NOMO-1 treated with dmso at 0.1 percent for 144 hours (cell line): ENCODE results near the gene AKR1A1.
"Not testable (repeated sequence)": the region's sequence is repeated elsewhere in the genome, so short reads cannot be mapped to it uniquely, and the experiment has no call there.

Experiments used
- DNase-seq: peaks from one replicate; lab custom pipeline; 2025; ENCODE audit not compliant: unreplicated experiment; lab: John Stamatoyannopoulos, UW

AKR1A1 gene

DNA sequence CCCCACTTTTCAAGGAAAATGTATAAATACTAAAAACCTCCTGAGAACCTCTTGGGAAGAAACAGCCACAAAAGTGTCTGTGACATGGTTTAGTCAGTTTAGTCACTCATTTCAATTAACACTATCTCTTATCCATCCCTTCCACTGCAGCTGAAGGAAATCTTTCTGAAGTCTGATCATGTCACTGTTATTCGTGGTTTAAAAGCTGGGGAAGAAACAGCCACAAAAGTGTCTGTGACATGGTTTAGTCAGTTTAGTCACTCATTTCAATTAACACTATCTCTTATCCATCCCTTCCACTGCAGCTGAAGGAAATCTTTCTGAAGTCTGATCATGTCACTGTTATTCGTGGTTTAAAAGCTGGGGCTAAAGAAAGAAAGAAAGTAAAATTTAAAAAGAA is 27.1 kb upstream of the AKR1A1 start:
- not testable (repeated sequence) for DNase-seq

DNA sequence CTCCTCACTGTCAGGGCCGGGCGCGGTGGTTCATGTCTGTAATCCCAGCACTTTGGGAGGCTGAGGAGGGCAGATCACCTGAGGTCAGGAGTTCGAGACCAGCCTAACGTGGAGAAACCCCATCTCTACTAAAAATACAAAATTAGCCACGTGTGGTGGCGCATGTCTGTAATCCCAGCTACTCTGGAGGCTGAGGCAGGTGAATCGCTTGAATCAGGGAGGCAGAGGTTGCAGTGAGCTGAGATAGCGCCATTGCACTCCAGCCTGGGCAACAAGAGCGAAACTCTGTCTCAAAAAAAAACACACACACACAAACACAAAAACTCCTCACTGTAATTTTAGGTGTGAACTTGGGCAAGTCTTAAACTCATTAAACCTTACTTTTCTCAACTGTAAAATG is 26.7 kb upstream of the AKR1A1 start:
- not testable (repeated sequence) for DNase-seq

DNA sequence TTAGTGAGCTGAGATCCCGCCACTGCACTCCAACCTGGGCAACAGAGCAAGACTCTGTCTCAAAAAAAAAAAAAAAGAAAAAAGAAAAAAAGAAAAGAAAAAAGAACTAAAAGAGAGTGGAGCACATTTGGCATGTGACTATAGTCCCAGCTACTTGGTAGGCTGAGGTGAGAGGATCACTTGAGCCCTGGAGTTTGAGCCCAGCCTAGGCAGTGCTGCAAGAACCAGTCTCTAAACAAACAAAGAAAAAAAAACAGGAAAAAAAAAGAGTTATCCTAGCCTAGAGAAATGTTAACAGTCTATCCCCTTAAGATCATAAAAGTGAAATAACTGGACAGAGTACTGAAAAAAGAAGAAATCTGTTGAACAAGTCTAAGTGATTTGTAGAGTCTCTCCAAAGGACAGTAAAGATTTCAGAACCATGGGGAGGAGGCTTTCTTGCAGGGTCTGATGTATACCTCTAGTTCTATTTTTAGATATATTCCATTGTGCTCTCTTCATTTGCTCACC is 24.4 kb upstream of the AKR1A1 start:
- DNase-seq: no peak

DNA sequence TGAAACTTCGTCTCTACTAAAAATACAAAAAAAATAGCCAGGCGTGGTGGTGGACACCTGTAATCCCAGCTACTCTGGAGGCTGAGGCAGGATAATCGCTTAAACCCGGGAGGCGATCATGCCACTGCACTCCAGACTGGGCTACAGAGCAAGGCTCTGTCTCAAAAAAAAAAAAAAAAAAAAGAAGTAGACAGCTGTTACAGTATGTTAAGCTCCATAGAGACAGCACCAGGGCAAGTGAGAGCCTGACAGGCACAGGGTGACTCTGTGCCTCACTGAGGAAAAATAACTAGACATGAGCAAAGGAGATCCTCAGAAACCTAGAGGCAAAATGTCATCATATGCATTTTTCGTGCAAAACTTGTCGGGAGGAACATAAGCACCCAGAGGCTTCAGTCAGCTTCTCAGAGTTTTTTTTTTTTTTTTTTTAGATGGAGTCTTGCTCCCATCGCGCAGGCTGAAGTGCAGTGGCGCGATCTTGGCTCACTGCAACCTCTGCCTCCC is 19.9 kb upstream of the AKR1A1 start:
- no peak for DNase-seq

DNA sequence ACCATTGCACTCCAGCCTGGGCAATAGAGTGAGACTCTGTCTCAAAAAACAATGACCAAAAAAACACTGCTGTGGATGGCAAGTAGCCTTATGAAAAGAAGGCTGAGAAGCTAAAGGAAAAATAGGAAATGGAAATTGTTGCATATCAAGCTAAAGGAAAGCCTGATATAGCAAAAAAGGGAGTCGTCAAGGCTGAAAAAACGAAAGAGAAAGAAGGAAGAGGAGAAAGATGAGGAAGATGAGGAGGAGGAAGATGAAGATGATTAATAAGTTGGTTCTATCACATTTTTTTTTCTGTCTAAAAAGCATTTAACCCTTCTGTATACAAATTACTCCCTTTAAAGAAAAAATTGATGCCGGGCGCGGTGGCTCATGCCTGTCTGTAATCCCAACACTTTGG is 18.8 kb upstream of the AKR1A1 start:
- DNase-seq: no peak

DNA sequence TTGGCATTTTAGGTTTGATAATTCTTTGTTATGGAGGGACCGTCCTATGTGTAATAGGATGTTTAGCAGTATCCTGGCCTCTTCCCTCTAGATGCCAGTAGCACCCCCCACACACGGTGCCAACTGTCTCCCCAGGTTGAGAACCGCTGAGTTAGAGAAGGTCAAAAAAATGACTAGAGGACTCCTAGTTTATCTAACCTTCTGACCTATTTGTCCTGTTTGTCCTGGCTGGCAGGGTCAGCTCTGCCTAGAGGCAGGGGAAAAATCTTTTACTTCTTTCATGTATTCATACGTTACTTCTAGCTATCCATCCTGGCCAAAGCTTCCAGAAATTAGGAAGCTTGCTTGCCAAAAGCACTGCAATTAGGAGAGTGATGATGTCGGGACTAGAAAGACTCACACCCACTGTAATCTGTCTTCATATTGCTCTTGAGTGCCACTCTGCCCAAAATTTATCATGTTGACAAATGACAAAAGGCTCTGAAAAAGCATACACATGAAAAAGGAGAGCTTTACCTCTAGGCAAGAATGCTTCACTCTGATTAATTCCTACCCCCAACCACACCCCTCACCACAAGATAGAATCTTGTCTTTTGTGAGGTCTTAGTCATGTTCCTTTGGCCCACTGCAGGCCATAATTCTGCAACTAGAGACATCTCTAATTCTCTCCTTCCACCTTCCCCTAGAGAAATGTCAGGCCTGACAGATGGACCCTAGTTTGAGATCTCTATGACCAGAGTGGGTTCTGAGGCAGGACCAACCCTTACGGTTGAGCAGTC is 14.4 kb upstream of the AKR1A1 start:
- DNase-seq: no peak

- no peak for DNase-seq
These were observed 13.7 kb upstream of the AKR1A1 start for GRCh38 chr1:45536886-45537285.

GRCh38 chr1:45541193-45541592 is 9.4 kb upstream of the AKR1A1 start:
- no peak for DNase-seq

- peak; percentile 38 for DNase-seq
These were observed 8.0 kb upstream of the AKR1A1 start for GRCh38 chr1:45542591-45542990.

- DNase-seq: peak; percentile 90
These were observed 6.8 kb upstream of the AKR1A1 start for GRCh38 chr1:45543581-45544417.

- no peak for DNase-seq
These were observed 6.1 kb upstream of the AKR1A1 start for GRCh38 chr1:45544530-45544929.

GRCh38 chr1:45545019-45545493 is 5.6 kb upstream of the AKR1A1 start:
- DNase-seq: no peak

GRCh38 chr1:45545553-45546310 is 4.9 kb upstream of the AKR1A1 start:
- DNase-seq: no peak

- no peak for DNase-seq
These were observed 1.1 kb downstream of the AKR1A1 start for GRCh38 chr1:45551684-45552083.

DNA sequence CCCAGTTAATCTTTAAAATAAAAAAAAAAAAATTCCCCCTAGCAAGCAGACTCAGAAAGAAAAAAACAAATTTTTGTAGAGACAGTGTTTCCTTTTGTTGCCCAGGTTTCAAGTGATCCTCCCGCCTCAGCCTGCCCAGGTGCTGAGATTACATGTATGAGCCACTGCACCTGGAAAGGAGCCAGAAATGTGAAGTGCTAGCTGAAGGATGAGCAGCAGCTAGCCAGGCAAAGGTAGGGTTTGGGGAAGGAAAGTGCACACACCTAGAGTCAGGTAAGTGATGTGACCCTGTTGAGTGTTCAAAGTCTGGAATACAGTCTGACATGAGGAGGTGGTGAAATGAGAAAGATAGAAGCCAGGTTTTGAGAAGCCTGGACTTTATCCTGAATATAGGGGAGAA is 1.7 kb downstream of the AKR1A1 start:
- no peak for DNase-seq

DNA sequence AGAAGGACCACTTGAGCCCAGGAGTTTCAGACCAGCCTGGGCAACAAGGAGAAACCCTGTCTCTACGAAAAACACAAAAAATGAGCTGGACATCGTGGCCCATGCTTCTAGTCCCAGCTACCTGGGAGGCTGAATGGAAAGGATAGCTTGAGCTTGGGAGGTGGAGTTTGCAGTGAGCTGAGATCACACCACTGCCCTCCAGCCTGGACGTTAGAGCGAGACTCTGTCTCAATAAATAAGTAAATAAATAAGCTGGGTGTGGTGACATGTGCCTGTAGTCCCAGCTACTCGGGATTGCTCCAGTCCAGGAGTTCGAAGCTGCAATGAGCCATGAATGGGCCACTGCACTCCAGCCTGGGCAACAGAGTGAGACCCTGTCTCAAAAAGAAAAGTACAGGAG is 3.6 kb downstream of the AKR1A1 start:
- no peak for DNase-seq

DNA sequence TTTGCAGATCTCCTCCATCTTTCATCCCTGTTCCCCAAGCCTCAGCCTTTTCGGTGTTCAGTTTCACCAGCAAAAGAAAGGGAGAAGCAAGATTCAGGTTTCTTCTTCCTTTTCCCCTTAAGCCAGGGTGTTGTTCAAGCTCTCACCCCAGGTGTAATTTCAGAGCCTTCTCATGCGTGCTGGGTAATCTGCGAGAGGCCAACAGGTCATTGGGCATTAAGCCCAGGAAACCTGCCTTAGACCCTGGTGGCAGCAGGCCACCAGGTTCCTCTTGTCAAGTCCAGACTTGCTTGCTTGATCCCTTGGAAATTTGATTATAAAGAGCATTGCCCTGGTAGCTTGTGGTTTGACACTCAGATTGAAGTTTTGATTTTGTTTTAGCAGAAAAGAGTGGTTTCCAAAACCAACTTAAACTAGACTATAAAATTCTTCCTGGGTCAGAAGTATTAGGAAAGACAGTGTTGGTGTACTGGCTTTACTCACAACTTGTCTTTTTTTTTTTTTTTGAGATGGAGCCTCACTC is 6.9 kb downstream of the AKR1A1 start:
- no peak for DNase-seq

DNA sequence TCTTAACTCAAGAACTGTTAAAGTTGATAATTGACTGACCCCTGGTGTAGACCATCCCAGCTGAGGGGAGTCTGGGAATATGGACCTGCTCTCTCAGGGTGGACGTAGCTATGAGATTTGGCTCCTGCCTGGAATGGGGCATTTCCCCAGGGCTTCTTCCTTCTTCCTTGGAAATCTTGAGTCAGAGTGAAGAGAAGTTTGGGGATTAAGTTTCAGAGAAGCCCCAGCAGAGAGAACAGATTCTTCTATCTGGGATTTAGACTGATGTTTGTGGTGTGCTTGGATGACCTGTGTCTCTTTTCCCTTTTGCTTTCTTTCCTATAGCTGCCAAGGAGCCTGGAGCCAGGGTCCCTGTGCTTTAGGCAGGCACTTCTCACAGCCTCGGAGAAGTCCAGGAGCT is 13.2 kb downstream of the AKR1A1 start:
- DNase-seq: no peak

GRCh38 chr1:45566722-45567121 is 16.1 kb downstream of the AKR1A1 start:
- no peak for DNase-seq

DNA sequence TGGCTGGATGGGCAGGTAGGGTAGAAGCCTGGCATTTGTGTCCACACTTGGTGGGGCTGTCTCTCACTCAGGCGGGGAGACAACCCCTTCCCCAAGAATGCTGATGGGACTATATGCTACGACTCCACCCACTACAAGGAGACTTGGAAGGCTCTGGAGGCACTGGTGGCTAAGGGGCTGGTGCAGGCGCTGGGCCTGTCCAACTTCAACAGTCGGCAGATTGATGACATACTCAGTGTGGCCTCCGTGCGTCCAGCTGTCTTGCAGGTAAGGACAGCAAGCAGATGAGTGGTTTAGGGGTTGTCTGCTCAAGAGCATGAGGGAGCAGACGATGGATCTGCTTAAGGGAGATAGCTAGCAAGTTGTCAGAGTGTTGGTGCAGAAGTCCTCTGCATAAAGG is 17.3 kb downstream of the AKR1A1 start:
- DNase-seq: no peak

- DNase-seq: no peak
These were observed 17.8 kb downstream of the AKR1A1 start for GRCh38 chr1:45568421-45568820.
